Endothelial cell of umbilical vein (primary cell): ENCODE measurements around the gene PRXL2B. TPM values are rescaled to one million over a fixed set of nuclear protein-coding genes. Genes with fewer than 3 reads are reported as not detected.

Experiments used
- BruUV-seq: library from RNA; stranded (reverse); fragments of 400-500 nt; replicated peaks from 2 replicates; lab custom pipeline; 2021; lab: Mats Ljungman, UMichigan
- CTCF ChIA-PET: fragments of 300-600, 350-600 bp; sonication (Branson Sonifier 250); formaldehyde crosslinking; loops from one replicate; lab custom pipeline; 2021; ENCODE audit warnings: antibody characterized with exemption, inconsistent platforms; lab: Charles Lee
- POLR2A ChIA-PET: fragments of 300-600, 350-600 bp; sonication (Branson Sonifier 250); formaldehyde crosslinking; loops from one replicate; lab custom pipeline; 2021; ENCODE audit warnings: antibody characterized with exemption, inconsistent platforms; lab: Charles Lee
- DNase-seq: peaks from one replicate; pipeline ENCODE4 v3.0.0-alpha.2; 2011; ENCODE audit warnings: low read depth, low spot score
- FAIRE-seq: peaks from 2 replicates; lab custom pipeline; 2011; peaks lifted over from hg19 to GRCh38; lab: Jason Lieb, UNC
- H2AFZ ChIP-seq: 2 replicates; pipeline ENCODE4 v1.6.0; 2012; ENCODE audit warnings: low read depth, low read length, control low read depth, inconsistent platforms
- H3K27ac ChIP-seq: 2 replicates; pipeline ENCODE4 v1.5.1; 2011; ENCODE audit warnings: low read depth, mild to moderate bottlenecking, control low read depth, low read length, moderate library complexity; ENCODE audit not compliant: insufficient read depth
- H3K27me3 ChIP-seq, 2 experiments: 2 replicates each; pipeline versions ENCODE4 v1.6.0 to v1.6.1; 2011; ENCODE audit warnings: low read length in 2 of 2, mixed read lengths in 1 of 2; ENCODE audit not compliant: control insufficient read depth in 2 of 2, insufficient read depth in 2 of 2
- H3K36me3 ChIP-seq, 2 experiments: 2 replicates in 1 of 2; 3 replicates in 1 of 2; pipeline ENCODE4 v1.5.1; 2011; ENCODE audit warnings: low read length in 2 of 2, mild to moderate bottlenecking in 1 of 2, moderate library complexity in 1 of 2; ENCODE audit not compliant: control insufficient read depth in 2 of 2, insufficient read depth in 2 of 2; ENCODE audit errors: extremely low read depth in 1 of 2
- H3K4me1 ChIP-seq: 3 replicates; pipeline ENCODE4 v1.5.1; 2011; ENCODE audit warnings: mild to moderate bottlenecking, low read length; ENCODE audit not compliant: control insufficient read depth, insufficient read depth; ENCODE audit errors: extremely low read depth
- H3K4me2 ChIP-seq: 2 replicates; pipeline ENCODE4 v1.6.1; 2011; ENCODE audit warnings: low read length, control low read depth, mixed read lengths; ENCODE audit not compliant: insufficient read depth
- H3K4me3 ChIP-seq, 3 experiments: fragments of 200-600 bp in 1 of 3; sonication (generic), shearing (Covaris generic) in 1 of 3; replicated peaks in 1 of 3; 2 replicates each; pipeline ENCODE4 v1.5.1; 2011 to 2016; ENCODE audit warnings: control low read depth in 3 of 3, low read length in 3 of 3, mild to moderate bottlenecking in 2 of 3, inconsistent platforms in 1 of 3, low read depth in 1 of 3, moderate library complexity in 1 of 3; ENCODE audit not compliant: insufficient read depth in 1 of 3
- H3K79me2 ChIP-seq: 2 replicates; pipeline ENCODE4 v1.6.0; 2012; ENCODE audit warnings: low read length, inconsistent platforms; ENCODE audit not compliant: control insufficient read depth, insufficient read depth
- H3K9ac ChIP-seq: replicated peaks from 2 replicates; pipeline ENCODE3; 2011; ENCODE audit warnings: low read length, control low read depth; ENCODE audit not compliant: insufficient read depth; ENCODE audit errors: extremely low read depth
- H3K9me1 ChIP-seq: replicated peaks from 3 replicates; pipeline ENCODE4 v1.6.0; 2011; ENCODE audit warnings: mild to moderate bottlenecking, low read length; ENCODE audit not compliant: control insufficient read depth, insufficient read depth; ENCODE audit errors: extremely low read depth
- H3K9me3 ChIP-seq: replicated peaks from 2 replicates; pipeline ENCODE4 v1.5.1; 2012; ENCODE audit warnings: low read length, inconsistent platforms; ENCODE audit not compliant: control insufficient read depth, insufficient read depth
- H4K20me1 ChIP-seq: replicated peaks from 2 replicates; pipeline ENCODE3; 2011; ENCODE audit warnings: mild to moderate bottlenecking, low read length; ENCODE audit not compliant: control insufficient read depth, insufficient read depth; ENCODE audit errors: extremely low read depth
- CTCF ChIP-seq, 2 donors: IDR thresholded peaks; 1 replicate in 1 of 2; 2 replicates in 1 of 2; pipeline ENCODE4 v1.5.1; 2011; ENCODE audit warnings: low read length in 2 of 2, mild to moderate bottlenecking in 2 of 2, moderate library complexity in 2 of 2, control low read depth in 1 of 2, inconsistent platforms in 1 of 2, low read depth in 1 of 2; ENCODE audit not compliant: insufficient read depth in 1 of 2; ENCODE audit errors: extremely low read depth in 1 of 2
- EZH2 ChIP-seq: IDR thresholded peaks from 2 replicates; pipeline ENCODE4 v1.6.1; 2012; ENCODE audit warnings: borderline replicate concordance, low read depth, mild to moderate bottlenecking, moderate library complexity, low read length, inconsistent platforms; ENCODE audit not compliant: severe bottlenecking
- FOS ChIP-seq: IDR thresholded peaks from 2 replicates; pipeline ENCODE4 v1.6.1; 2011; ENCODE audit warnings: mild to moderate bottlenecking, low read length, moderate library complexity, borderline replicate concordance; ENCODE audit not compliant: insufficient read depth
- GATA2 ChIP-seq: IDR thresholded peaks from 2 replicates; pipeline ENCODE4 v1.7.0; 2011; ENCODE audit warnings: low read depth, mild to moderate bottlenecking, moderate library complexity, mixed read lengths, low read length; ENCODE audit not compliant: insufficient read length, insufficient read depth
- JUN ChIP-seq: IDR thresholded peaks from 2 replicates; pipeline ENCODE4 v1.6.1; 2011; ENCODE audit warnings: borderline replicate concordance, low read depth; ENCODE audit not compliant: insufficient read length, insufficient read depth
- MAX ChIP-seq: IDR thresholded peaks from 2 replicates; pipeline ENCODE4 v1.6.1; 2011; ENCODE audit not compliant: insufficient read depth, insufficient read length
- MYC ChIP-seq: IDR thresholded peaks from one replicate; pipeline ENCODE4 v1.6.1; 2011; ENCODE audit warnings: mild to moderate bottlenecking, low read depth, low read length
- POLR2A ChIP-seq: IDR thresholded peaks from 2 replicates; pipeline ENCODE4 v1.6.1; 2012; ENCODE audit warnings: low read depth, mild to moderate bottlenecking, control low read depth, low read length
- POLR2AphosphoS5 ChIP-seq: IDR thresholded peaks from 2 replicates; pipeline ENCODE4 v1.6.1; 2012; ENCODE audit warnings: low read depth, mild to moderate bottlenecking, control low read depth, low read length, moderate library complexity; ENCODE audit not compliant: insufficient read depth
- dilution Hi-C: fragments of 300-500 bp; cut with MboI; formaldehyde crosslinking; loops from one replicate; pipeline ENCODE4 v1.15.0; 2019; ENCODE audit warnings: low sequenced_read_pairs; ENCODE audit not compliant: extremely low pct_ligation_motif_present
- intact Hi-C: fragments of 100-400 bp; cut with micrococcal nuclease; formaldehyde crosslinking; loops from one replicate; pipeline ENCODE4 v1.10.0; 2022
- polyA plus RNA-seq, 4 experiments: library from polyadenylated mRNA; depleted of rRNA in 3 of 4; stranded (reverse) in 3 of 4; unstranded in 1 of 4; fragments of >200 nt; gene quantifications; 2 replicates each; pipeline versions ENCODE4 v1.2.1 to v1.2.3, GENCODE V29; 2011 to 2012; ENCODE audit warnings: missing spikeins in 1 of 4
- total RNA-seq: library from RNA; stranded (reverse); gene quantifications from 2 replicates; pipeline ENCODE4 v1.2.3, GENCODE V29; 2021

PRXL2B gene
- total and polyA plus RNA-seq, 2 donors (not counting 3 experiments of a cell fraction or from before 2014, with no cell fraction given) = 29.6 to 55.8 TPM

GRCh38 chr1:2612591-2613365, 26.2 kb downstream of the PRXL2B start:
- Histone ChIP-seq H3K4me1 (no peaks in the 10 kb centered on the region), H3K27me3 (no peaks in the 10 kb centered on the region)

GRCh38 chr1:2614145-2614544, 27.6 kb downstream of the PRXL2B start:
- no peaks in the 10 kb centered on the region for H3K27me3 ChIP-seq
- H3K9ac ChIP-seq = no peak overlapping the region
- no peaks in the 10 kb centered on the region for H3K9me1 ChIP-seq
- H4K20me1 ChIP-seq = no peaks in the 10 kb centered on the region
- intact Hi-C loops (no loop called here), dilution Hi-C loops (no loop called here)
- no peak overlapping the region for H2AFZ ChIP-seq
- POLR2A ChIA-PET = no interaction called here
- H3K4me2 ChIP-seq = no peak overlapping the region
- TF ChIP-seq CTCF (IDR thresholded peaks at IDR 0.05; ENCODE audit: extremely low read depth in 1 of 2, insufficient read depth in 1 of 2, low read depth in 1 of 2, low read length in 2 of 2) (no peak), POLR2A (no peak), MYC (no peak), GATA2 (no peak), EZH2 (no peak), JUN (no peak), FOS (no peak), POLR2AphosphoS5 (no peak), MAX (no peak)
- CTCF ChIA-PET = no interaction called here
- H3K36me3 ChIP-seq = no peaks in the 10 kb centered on the region
- DNase-seq (no peak), FAIRE-seq (no peak)
- H3K79me2 ChIP-seq = no peaks in the 10 kb centered on the region
- H3K27ac ChIP-seq = no peak overlapping the region
- BruUV-seq = no TSS peak
- H3K9me3 ChIP-seq = no peaks in the 10 kb centered on the region
- H3K4me1 ChIP-seq = no peaks in the 10 kb centered on the region
- no peak overlapping the region for H3K4me3 ChIP-seq

More at GRCh38 chr1:2612591-2613365, 26.2 kb downstream of the PRXL2B start:
- Histone ChIP-seq H3K4me3 (no peak overlapping the region), H4K20me1 (no peaks in the 10 kb centered on the region), H2AFZ (no peak overlapping the region), H3K9me3 (no peaks in the 10 kb centered on the region), H3K79me2 (no peaks in the 10 kb centered on the region), H3K36me3 (no peaks in the 10 kb centered on the region), H3K9me1 (no peaks in the 10 kb centered on the region), H3K4me2 (no peak overlapping the region), H3K27ac (no peak overlapping the region), H3K9ac (no peak overlapping the region)
- dilution Hi-C loops = no loop called here
- ChIA-PET POLR2A (no interaction called here), CTCF (no interaction called here)
- DNase-seq (no peak), FAIRE-seq (no peak)
- intact Hi-C loops = no loop called here
- TF ChIP-seq FOS (no peak), JUN (no peak)
- BruUV-seq = no TSS peak
